HG02623 (cell line): Measurements from ENCODE around the gene RASD2.

Experiments
- ATAC-seq: cut with Tn5 transposase; IDR thresholded peaks from one replicate; pipeline ENCODE4 v1.9.1; 2021; ENCODE audit warnings: moderate library complexity; ENCODE audit not compliant: unreplicated experiment

RASD2 gene

DNA sequence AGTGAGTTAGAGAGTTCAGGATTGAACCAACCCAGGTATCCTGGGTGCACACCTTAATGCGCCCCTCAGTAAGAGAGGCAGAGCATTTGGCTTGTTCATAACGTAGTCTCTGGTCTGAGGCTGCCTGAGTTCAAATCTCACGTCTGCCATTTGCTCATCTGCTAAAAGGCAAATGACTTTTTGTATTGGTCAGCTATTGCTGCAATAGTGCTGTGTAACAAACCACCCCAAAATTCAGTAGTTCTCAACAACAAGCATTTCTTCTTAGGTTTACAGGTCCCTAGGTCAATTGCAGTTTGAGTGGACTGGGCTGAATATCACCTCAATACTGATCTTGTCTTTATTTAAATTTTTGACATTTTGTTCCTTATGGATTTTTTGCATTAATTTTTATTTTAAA lies 18.1 kb downstream of the RASD2 start:
- ATAC-seq, result no peak

DNA sequence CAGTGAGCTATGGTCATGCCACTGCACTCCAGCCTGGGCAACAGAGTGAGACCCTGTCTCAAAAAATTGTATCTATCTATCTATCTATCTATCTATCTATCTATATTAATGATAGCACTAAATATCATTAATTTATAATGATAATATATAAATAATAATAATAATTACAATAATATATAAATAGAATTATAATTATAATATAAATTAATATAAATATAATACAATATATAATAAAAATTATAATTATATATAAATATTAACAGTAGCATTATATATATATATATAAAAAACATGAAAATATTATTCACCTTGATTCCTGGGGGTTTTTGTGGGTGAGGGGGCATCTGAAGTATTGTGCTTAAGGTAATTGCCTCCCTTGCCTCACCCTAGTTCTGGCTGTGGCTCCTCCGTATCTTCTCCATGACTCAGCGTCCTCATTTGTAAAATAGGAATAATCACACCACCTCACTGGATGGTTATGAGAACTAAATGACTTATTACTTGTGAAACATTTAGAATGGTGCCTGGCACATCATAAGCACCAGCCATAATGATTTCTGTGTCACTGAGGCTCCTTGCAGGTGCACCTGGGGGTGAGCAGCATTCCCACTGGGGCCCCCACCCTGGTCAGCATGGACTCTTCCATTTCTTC lies 18.8 kb downstream of the RASD2 start:
- ATAC-seq, result no peak

DNA sequence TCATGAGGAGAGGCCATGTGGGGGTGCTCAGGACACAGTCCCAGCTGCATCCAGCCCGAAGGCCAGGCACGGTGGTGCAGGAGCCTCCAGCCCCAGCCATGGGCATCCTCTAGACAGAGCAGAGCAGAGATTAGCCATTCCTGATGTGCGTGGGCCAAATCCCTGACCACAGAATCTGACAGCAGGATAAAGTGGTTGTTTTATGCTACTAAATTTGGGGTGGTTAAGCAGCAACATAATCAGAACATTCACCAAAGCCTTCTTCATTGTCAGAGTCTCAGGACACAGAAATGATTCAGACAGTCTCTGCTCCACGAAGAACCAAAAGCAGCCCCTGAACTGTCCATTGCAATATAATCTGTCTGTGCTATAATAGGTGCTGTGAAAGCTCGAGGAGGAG lies 19.7 kb downstream of the RASD2 start:
- no peak for ATAC-seq

DNA sequence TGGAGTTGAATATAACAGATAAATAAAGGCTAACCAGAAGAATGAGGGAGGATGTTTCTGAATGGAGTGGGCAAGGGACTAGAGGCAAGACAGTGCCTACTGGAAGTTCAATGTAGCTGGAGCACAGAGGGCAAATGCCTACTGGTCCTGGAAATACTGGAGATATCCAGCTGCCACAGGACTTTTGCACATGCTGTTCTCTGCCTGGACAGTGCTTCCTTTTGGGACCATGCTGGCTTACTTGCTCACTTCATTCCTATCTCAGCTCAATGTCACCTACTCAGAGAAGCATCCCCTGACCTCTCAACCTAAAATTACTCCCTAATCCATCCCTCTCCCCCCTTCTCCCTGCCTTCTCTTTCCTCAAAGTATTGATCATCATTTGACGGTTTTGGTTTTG lies 20.2 kb downstream of the RASD2 start:
- ATAC-seq, result no peak

DNA sequence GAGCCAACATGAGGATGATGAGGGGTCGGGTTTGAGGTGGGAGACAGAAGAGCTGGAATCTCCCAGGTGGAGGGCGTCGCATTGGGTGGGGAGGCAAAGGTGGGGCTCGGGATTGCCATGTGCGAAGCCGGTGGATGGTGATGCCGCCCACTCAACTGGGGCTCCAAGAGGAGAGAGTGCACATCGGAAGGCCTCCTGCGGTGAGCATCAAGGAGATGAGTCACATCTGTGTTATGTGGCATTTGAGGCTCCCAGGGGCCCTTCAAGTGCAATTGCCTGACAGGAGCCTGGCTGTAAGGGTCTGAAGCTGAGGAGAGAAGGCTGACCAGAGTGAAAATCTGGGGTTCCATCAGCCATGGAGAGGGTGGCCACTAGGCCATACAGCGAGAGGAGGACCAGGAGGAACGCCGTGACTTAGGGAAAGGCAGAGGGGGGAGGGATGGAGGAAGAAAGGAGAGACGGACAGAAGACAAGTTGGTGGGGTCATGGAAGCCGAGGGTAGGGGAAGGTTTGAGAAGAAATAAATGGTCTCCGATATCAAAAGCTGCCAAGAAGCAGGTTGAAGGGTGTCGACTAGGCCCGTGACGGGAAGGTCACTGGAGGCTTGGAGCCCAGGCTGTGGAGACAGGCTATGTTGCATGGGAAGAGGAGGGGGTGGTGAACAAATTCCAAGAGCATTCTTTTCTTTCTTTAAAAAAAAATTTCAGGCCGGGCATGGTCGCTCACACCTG lies 21.3 kb downstream of the RASD2 start:
- ATAC-seq, result no peak

DNA sequence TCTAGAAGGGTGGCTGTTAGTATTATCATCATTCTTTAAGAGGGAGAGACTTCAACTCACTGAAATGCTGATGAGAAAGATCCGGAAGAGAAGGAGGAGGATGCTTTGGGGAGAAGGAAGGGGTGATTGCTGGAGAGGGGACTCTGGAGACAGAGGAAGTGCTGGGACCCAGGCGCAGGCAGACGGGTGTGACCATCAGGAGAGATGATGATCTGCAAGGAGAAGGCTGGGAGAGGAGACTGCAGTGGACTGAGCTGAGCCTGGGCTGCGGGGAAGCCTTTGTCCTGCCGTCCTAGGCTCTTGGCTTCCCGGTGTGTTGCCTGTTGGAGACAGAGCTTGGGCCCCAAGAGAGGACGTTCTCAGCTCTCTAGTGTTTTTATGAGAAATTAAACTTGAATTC lies 22.6 kb downstream of the RASD2 start:
- no peak for ATAC-seq

DNA sequence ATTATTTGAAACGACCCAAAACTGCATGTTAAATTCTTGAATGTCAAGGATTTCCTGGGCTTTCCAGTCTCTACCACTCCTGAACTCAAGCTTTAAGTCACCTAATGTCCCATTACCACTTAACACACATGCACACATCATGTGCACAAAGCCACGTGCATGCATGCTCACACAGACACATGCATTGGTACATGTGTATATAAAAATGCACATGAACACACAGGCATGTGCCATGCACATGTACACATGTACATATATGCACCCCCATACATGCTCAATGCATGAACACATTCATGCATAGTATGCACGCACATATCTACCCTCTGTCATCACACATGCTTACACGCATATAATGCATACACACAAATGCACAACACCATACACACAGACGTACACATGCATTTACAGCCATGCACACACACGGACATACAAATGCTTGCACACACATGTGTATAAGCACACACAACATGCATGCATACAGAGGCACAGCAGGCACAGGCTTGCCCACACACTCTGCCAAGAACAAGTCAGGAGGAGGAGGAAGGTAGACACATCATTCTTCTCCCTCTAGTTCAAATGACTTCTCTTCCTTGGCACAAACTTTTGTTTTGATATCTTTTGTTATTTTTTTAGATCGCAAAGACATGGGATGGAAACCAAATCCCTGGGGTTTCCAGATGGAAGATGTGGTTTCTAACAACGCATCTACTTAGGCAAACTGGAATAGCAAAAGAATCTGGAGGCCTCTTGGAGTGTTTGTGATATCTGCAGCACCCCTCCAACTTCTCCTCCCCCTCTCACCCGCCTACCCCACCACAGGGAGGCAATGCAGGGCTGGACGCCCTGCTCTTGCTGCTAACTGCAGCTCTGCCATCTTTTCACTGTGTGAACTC lies 24.6 kb downstream of the RASD2 start:
- ATAC-seq, result no peak

DNA sequence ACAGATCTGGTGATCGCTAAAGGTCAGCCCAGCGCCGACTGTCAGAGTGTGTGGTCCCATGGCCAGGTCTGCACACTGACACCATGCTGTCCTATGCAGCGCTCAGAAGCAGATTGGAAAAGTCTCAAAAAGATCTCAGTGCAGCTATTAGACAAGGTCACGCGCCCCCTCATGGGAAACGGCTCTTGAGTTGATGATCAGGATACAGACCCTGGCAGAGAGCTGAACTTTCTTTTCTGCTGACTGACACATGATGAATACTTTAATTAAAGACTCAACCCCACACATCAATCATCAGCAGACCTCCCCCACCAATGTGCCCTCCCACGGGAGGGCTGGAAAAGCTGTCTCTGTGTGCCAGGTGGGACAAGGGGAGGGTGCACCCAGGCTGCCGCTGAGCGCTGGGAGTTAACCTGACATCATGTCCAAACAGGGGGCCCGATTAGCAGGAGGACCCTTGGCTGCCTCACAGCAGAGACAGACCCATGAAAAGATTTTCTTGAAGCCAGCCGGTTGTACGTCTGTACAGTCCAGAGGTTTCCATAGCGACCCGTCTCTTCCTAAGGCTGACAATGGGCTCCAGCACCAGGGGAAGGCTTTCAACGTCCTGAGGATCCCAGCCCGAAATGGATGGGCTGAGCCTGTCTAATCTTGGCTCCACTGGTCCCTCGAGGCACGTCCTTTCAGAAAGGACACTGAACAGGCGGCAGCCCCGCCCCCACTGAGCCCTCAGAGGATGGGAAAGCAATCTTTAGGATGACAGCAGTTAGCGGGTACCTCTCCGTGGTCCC lies 26.9 kb downstream of the RASD2 start:
- ATAC-seq, result no peak

DNA sequence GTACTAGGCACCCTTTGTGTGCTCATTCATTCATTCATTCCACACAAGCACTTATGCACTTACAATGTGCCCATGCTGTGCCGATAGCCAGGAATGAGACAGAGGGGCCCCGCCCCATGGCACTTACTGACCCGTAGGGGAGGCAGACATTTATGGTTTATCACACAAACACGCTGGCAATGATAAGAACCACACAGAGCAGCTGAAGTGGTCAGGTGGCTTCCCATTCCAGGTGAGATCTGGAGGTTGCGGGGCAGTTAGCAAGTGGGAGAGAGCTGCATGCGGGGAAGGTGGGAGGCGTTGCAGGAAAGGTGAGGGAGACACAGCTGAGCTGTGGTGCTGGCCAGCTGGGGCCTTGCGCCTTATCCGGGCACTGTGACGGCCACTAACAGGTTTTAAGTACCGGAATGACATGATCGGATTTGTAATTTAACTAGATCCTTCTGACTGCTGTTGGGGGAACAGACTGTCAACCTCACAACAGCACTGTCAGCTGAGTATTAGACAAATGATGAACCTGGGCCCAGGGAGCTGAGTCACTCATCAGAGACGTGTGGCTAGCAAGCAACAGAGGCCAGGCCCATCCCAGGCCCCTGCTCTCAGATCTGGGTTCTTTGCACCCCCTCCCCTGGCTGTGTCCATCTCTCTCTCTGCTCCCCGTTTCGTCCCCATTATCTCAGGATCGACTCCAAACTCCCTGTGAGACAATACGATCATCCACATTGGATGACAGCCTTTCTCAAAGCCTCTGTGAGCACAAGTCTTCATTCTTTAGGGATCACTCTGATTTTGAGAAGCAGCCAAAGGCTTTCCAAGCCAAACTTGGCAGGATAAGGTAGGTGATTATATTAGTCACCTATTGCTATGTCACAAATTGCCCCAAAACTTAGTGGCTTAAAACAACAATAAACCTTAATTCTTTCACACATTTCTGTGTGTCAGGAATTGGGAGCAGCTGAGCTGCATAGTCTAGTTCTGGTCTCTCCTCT lies 28.4 kb downstream of the RASD2 start:
- no peak for ATAC-seq

DNA sequence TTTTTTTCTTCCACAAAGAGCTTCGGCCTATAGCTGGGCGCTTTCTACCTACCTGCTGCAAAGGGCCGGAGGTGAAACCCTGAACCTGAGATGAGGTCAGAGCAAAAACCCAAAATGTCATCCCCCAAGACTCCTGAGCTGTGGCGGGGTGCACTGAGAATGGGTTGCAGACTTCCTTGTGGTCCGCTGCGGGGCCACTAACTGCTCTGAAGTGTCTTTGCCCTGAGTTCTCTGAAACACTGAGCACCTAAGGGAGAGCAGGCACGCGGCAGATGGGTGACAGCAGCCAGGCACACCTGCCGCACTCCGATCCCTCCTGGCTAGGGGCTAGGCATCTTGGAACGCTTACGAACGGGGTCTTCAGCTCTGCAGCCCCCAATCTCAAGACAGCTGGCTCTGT lies 29.3 kb downstream of the RASD2 start:
- ATAC-seq, result no peak

DNA sequence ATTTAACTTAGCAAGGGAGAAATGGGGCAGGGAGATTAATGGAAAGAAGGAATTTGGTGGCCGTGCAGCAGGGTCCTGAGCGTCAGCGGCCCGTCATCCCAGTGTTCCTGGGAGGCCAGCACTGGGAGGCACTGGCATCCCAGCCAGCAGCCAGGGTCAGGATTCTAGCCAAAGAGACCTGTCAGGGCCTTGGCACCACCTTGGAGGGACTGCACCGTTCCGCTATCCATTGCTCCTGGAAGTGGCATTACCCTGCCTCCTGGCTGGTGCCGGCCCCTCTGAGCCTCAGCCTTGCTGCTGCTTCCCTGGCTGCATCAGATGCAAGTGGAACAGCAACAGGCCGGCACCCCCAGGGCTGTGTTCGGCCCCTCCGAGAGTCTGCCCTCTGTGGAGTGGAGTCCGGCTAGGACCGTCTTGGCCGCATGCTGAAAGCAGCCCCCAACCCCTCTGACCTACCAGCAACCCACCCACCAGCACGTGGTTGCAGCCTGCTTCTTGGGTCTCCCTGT lies 30.1 kb downstream of the RASD2 start:
- no peak for ATAC-seq

DNA sequence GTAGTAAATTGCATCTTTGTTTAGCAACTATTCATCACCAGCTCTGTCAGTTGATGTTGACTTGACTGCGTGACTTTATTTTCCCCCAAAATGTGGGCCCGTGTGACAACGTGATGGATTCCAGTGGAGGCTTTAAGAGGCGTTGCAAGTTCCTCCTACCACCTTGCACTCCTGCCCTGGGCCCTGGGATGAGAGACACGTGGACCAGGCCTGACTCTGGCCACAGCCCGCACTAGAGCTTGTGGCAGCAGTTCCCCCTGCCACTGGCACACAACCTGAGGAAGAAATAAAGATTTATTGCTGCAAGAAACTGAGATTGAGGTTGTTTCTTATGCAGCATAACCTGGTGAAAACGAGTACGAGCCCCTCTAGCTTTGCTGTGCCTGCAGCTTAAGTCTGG lies 31.9 kb downstream of the RASD2 start:
- no peak for ATAC-seq

DNA sequence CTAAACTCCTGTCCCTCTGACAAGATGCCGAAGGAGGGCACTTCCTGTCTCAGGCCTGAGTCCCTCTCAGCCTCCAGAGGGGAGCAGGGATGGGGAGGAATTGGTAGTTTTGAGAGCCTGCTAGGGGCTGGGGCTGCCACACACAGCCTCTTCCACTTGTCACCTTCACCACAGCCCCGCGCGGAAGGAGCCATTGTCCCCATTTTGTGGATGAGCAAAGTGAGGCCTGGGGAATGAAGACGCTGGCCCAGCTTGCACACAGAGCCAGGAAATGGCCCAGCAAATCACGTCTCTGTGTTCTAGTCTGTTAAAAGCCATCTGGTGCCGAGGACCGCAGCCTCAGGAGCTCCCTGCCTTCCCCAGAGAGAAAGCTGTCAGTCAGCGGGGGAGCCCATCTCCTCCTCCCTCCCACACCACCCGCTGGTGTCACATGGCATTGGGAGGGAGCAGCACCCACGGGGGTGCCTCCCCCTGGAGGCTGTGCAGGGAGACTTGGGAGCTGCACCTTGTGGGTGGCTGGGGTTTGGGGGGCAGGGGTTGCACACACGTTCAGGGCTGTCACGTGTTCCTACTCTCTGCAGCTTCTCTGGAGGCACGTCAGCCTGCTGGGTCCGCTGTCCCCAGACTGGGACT lies 34.6 kb downstream of the RASD2 start:
- ATAC-seq, result no peak

DNA sequence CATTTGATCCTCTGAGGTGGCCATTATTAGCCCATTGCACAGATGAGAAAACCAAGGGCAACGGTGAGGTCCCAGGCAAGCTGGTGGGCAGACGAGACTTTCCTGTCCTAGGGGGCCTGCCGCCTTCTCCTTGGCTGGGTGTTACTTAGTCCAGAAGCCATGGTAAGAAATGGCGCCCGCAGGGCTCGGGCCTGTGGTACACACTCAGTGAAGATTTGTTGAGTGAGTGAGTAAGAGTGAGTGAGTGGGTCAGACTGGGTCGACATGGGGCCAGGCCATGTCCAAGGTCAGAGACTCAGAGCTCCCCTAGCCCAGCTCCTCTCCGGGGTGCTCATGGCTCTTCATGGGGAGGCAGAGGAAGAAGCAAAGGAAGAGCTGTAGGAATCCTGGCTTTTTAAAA lies 36.0 kb downstream of the RASD2 start:
- ATAC-seq, result no peak

DNA sequence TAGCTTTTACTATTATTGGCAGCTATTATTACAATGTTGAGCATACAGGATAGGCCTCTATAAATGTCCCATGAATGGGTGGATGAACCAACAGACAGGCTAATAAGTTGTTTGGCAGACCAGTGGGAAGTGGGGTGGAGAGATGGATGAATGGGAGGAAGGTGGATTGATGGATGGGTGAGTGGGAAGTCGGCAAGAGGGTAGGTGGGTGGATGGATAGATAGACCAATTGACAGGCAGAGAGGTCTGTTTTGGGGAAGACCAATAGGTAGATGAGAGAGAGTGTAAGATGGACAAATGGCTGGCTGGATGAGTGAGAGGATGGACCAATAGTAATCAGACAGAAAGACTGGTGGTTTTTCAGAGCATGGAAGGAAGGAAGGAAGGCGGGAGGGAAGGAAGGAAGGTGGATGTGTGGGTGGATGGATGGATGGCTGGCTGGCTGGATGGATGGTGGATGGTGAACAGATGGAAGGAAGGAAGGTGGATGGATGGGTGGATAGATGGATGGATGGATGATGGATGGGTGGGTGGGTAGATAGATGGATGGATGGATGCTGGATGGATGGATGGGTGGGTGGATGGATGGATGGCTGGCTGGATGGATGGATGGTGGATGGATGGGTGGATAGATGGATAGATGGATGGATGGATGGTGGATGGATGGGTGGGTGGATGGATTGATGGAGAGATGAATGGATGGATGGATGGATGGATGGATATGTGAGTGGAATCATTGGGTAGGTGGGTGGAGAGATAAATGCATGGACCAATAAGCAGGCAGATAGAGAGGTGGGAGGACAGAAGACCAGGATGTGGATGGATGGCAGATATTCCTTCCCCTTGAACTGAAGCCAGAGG lies 37.4 kb downstream of the RASD2 start:
- ATAC-seq, result no peak

DNA sequence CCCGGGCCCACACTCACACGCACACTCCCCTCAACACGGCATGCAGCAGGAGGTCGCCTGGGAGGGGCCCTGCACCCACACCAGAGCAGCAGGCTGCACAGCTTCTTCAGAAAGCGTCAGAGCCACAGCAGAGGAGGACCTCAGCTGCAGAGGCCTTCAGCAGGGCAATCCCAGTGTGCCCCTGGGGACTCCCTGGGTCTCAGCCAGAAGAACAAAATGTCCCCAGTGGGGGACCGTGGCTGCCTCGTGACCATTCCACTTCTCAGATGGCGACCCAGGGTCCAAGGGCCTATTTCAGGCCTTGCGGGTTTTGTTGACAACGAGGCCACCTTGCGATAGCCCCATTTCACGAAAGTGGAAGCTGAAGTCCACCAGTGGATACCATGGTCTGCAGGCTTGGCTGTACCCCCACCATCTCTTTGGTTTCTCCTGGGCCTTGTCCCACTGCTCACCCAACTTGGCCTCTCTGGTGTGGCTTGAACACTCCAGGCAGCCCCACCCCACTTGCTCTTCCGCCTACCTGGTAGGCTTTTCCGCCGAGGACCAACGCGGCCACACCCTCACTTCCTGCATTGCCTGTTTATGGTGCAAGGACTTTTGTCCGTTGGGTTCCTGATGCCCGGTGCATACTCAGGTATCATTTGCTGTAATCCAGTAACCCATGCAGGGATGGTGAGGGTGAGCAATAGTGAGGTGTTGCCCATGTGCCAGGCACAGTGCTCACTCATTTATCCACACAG lies 38.4 kb downstream of the RASD2 start:
- no peak for ATAC-seq

DNA sequence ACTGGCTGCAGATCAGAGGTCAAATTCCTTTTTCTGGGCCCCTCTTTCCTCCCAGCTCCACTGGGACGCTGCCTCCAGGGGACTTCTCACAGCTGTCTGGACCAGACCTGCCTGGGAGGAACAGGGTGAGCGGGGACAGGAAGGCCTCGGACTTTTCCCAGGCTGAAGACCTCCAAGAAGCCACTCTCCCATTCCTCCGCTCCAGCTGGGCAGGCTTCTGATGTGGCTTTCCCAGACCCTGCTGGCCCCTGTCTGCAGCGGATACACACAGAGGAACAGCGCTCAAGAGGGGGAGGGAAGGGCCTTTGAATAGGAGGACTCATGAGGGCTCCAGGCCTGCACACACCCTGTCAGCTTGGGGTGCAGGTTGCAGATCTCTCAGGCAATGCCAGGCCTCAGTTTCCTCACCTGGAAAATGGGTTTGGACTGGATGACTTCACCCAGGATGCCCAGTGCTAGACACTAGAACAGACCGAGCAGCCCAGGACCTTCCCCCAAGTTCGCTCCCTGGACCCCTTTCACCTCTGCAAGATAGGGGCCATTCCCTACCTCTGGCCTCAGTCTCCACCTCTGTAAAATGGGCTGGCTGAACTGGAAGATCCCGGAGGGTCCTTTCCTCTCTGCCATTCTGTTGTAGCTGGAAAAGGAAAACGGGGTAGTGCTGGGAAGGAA lies 39.9 kb downstream of the RASD2 start:
- no peak for ATAC-seq
